NCI-H2081 (cell line): Measurements from ENCODE around the gene ERRFI1.
A peak's percentile ranks its signal among the peaks of the same experiment; 100 is the strongest.
"Not testable (repeated sequence)": the region's sequence is repeated elsewhere in the genome, so short reads cannot be mapped to it uniquely, and the experiment has no call there.

Experiments used
- DNase-seq, 2 experiments: peaks; one replicate each; lab custom pipeline; 2025; lab: John Stamatoyannopoulos, UW

ERRFI1 gene

GRCh38 chr1:7967651-7968050, 58.5 kb downstream of the ERRFI1 start:
- no peak for DNase-seq

DNA sequence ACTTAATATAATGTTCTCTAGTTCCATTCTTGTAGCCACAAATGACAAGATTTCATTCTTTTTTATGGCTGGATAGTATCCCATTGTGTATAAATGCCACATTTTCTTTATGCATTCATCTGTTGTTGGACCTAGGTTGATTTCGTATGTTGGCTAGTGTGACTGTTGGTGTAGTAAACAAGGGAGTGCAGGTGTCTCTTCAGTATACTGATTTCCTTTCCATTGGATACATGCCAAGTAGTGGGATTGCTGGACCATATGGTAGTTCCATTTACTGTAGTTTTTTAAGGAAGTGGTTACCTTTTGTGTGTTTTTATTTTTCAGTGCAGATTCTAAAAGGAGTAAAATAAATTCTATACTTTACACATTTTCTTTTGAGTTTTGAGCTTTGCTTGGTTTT, 58.9 kb downstream of the ERRFI1 start:
- DNase-seq = peak; percentile 28 to 65

DNA sequence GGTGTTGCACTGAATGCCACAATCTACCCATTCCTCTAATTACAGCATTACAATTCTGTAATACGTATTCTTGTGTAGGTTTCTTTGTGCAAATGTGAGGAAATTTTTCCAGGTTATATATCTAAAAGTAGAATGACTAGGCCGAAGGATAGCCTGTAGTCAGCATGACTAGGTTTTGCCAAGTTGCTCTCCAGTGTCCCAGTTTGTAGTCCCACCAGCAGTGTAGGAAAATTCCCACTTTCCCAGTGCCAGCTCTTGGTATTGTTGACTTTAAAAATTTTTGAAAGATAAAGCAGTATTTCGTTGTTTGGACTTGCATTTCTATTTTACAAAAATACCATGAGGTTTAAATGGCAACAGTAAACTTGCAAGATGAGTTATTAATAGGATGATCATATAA, 61.6 kb downstream of the ERRFI1 start:
- DNase-seq = no peak

DNA sequence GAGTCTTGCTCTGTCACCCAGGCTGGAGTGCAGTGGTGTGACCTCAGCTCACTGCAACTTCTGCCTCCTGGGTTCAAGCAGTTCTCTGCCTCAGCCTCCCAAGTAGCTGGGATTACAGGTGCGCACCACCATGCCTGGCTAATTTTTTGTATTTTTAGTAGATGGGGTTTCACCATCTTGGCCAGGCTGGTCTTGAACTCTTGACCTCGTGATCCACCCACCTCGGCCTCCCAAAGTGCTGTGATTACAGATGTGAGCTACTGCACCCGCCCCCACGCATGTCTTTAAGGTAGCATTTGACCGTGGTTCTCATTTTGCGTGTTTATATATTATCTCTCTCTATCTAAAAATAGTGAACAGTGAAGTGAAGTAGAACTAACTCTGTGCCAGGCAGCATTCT, 62.3 kb downstream of the ERRFI1 start:
- DNase-seq = not testable (repeated sequence)

GRCh38 chr1:7963378-7963730, 62.8 kb downstream of the ERRFI1 start:
- not testable (repeated sequence) for DNase-seq

- no peak for DNase-seq
Observed at GRCh38 chr1:7962636-7963377, 63.3 kb downstream of the ERRFI1 start.

GRCh38 chr1:7962014-7962335, 64.1 kb downstream of the ERRFI1 start:
- DNase-seq = no peak
